Mammary epithelial cell (primary cell): ENCODE measurements around the gene NCAM1.

Experiments
- EZH2 ChIP-seq: IDR thresholded peaks from 2 replicates; pipeline ENCODE4 v1.6.1; 2012; ENCODE audit warnings: low read length, inconsistent platforms, borderline replicate concordance
- TF ChIP-seq, protein P1 (sequence below), 2 donors: IDR thresholded peaks in 1 of 2; conservative IDR thresholded peaks in 1 of 2; 2 replicates each; pipeline ENCODE4 v1.5.1; 2011 to 2012; ENCODE audit warnings: inconsistent platforms in 2 of 2, low read length in 2 of 2, mild to moderate bottlenecking in 2 of 2, control low read depth in 1 of 2, low read depth in 1 of 2; ENCODE audit not compliant: insufficient read depth in 1 of 2; ENCODE audit errors: extremely low read depth in 1 of 2

DNA sequence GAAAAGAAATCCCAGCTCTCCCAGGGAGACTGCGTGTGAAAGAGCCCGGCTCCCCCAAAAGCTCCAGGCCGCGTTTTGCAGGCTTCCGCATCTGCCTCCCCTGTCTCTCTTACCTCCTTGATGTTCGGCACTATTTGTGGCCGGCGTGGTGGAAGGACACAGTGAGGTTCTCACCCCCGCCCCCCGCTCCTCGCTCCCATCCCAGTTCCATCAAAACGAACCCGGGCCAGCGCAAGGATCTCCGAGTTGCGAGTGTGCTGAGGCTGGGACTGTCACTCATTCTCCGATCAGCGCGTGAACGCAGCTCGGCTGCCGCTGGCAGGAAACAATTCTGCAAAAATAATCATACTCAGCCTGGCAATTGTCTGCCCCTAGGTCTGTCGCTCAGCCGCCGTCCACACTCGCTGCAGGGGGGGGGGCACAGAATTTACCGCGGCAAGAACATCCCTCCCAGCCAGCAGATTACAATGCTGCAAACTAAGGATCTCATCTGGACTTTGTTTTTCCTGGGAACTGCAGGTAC, at the start of gene NCAM1:
- TF ChIP-seq, protein P1, sequence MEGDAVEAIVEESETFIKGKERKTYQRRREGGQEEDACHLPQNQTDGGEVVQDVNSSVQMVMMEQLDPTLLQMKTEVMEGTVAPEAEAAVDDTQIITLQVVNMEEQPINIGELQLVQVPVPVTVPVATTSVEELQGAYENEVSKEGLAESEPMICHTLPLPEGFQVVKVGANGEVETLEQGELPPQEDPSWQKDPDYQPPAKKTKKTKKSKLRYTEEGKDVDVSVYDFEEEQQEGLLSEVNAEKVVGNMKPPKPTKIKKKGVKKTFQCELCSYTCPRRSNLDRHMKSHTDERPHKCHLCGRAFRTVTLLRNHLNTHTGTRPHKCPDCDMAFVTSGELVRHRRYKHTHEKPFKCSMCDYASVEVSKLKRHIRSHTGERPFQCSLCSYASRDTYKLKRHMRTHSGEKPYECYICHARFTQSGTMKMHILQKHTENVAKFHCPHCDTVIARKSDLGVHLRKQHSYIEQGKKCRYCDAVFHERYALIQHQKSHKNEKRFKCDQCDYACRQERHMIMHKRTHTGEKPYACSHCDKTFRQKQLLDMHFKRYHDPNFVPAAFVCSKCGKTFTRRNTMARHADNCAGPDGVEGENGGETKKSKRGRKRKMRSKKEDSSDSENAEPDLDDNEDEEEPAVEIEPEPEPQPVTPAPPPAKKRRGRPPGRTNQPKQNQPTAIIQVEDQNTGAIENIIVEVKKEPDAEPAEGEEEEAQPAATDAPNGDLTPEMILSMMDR (conservative IDR thresholded peaks at IDR 0.05 in 1 of 2, IDR thresholded peaks at IDR 0.05 in 1 of 2; ENCODE audit: extremely low read depth in 1 of 2, insufficient read depth in 1 of 2, low read depth in 1 of 2, low read length in 2 of 2): no peak
- TF ChIP-seq EZH2: peak; percentile 74
